GM19395 (cell line): ENCODE data around the gene CEACAM4.

Source experiments
- ATAC-seq: cut with Tn5 transposase; IDR thresholded peaks from one replicate; pipeline ENCODE4 v1.9.1; 2021; ENCODE audit warnings: mild to moderate bottlenecking, moderate library complexity; ENCODE audit not compliant: unreplicated experiment

CEACAM4 gene

DNA sequence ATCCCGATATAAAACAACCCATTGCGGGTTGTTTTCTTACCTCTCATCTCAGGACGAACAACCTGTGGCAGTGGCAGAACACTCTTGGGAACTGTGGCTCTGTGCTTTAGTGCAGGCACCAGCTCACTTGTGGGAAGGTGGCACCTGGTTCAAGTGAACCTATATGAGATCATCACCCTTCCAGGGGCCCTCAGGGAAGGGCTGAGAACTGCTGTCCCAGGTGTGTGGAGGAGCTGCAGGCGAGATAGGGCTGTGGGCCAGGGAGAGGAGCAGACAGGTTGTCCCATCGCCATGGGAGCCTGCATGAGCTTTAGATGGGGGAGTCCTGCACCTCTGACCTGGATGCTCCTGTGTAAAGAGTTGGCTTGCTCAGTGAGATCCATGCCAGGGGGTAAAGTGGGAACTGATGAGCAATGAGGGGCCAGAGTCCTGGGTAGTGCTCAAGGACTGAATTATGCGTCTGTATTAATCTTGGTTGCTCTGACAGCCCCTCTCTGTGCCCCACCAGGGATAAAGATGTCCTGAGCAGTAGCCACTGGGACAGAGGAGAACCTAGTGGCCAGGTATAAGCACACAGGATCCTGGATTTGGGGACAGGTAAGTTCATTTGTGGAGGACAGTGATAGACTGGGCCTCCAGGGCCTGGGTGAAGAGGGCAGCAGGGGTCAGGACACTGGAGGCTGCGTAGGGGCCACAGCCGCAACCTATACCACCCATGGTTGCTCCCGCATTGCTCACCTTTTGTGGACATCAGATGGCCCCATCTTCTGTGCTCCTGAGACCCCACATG is 8.7 kb downstream of the CEACAM4 start:
- ATAC-seq = no peak

- no peak for ATAC-seq
These were observed 9.9 kb downstream of the CEACAM4 start for GRCh38 chr19:41616792-41617621.

- no peak for ATAC-seq
These were observed 11.7 kb downstream of the CEACAM4 start for GRCh38 chr19:41615207-41615606.

DNA sequence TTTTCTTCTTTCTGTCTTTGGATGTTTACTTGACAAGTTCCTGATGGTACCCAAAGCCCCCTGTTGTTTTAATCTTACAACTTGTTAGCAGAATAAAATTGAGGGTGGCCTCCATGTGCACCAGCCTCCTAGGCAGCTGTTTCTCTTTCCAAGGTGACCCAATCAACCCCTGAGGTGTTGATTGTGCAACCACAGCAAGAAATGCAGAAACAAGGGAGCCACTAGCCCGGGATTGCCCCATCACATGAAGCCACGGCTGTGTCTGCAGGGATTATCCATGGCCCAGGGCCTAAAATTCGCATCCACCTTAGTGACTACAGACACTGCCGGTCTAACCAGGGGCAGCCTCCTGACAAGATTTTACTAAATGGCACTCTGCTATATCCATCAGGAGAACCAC is 14.4 kb downstream of the CEACAM4 start:
- ATAC-seq = no peak

GRCh38 chr19:41610789-41611188 is 16.1 kb downstream of the CEACAM4 start:
- ATAC-seq = no peak

- ATAC-seq = no peak
These were observed 19.2 kb downstream of the CEACAM4 start for GRCh38 chr19:41607668-41608067.

- no peak for ATAC-seq
These were observed 20.5 kb downstream of the CEACAM4 start for GRCh38 chr19:41606215-41606837.

DNA sequence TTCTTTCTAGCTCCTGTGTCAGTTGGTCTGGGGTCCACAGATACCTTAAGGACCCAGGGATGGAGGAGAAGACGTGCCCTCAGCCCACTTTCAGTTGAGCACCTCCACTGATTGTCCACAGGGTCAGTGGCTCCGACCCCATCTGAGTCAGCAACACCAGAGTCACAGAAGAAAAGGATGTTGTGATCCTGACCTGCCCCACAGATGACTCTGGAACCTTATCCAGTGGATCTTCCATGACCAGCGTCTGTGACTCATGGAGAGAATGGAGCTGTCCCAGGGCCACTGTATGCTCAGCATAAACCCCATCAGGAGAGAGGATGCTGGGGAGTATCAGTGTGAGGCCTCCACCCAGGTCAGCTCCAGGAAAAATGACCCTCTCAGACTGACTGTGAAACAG is 22.0 kb downstream of the CEACAM4 start:
- no peak for ATAC-seq

DNA sequence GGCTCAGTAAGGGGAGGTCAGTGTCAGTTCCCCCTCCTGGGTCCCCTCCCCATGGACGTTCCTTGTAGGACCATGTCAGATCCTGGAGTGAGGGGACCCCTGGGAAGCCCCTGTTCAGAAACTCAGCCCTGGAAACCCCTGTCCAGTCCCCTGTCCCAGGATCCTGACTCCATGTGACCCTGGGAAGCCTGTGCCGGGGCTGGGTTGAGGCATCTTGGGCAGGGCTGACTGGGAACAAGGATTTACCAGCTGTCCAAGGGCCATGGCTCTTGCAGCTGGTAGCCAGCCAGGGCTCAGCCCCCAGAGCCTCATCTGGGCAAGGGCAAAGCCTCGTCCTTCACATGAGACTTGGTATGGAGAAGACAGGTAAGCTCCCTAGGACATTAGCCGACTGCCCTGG is 25.1 kb downstream of the CEACAM4 start:
- ATAC-seq = no peak

GRCh38 chr19:41599175-41599966 is 27.5 kb downstream of the CEACAM4 start:
- no peak for ATAC-seq

DNA sequence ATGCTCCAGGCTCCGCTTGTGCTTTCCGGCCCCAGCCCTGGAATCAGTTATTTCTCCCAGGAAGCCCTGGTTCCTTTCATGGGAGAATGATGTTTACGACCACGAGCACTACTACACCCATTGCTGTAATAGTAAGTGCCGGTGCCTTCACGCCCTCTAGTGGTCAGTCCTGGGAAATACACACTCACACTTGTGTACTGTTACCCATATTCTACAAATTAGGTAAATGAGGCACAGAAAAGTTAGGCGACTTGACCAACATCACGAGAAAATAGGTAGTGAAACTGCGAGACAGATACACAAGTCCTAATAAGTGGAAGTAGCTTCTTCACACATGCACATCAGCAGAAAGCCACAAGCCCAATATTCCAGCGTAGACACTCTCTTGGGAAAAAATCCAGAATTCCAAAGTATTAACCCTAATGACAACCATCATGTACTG is 29.3 kb downstream of the CEACAM4 start:
- ATAC-seq = no peak

DNA sequence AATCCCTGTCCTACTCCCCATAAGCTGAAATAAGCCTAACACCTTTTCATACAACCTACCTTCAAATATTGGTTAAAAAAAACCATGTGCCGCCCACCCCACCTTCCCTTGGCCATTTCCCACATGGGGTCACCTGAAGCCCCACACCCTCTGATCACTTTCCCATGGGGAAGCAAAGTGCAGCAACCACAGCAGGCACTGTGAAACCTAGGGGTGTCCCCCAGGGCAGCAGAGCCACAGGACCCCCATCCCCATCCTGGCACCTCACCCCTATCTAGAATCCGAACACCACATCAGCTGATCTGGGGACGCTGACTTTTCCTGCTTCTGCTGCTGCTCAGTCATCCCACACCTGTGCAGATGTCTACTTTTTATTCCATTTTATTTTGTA is 31.0 kb downstream of the CEACAM4 start:
- ATAC-seq = no peak

GRCh38 chr19:41595258-41595889 is 31.5 kb downstream of the CEACAM4 start:
- peak; percentile 57 for ATAC-seq

GRCh38 chr19:41591951-41592562 is 34.8 kb downstream of the CEACAM4 start:
- no peak for ATAC-seq

DNA sequence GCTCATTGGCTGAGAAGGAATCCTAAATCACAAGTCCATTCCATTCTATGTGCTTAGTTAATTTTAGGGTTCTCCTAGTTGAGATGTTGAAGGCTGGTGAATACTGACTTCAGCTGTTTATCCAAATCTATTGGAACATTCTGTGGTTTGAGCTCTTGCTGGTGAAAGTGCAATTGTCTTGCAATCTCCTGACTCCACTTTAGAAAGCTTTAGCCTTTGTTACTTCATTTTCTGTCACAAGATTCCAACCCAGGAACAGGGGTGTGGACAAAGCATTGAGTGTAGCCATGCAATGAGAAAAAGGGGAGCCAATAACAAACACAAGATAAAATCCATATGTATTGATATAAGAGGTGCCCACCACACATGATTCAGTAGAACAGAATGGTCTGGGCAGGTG is 35.9 kb downstream of the CEACAM4 start:
- ATAC-seq = no peak

- ATAC-seq = no peak
These were observed 37.5 kb downstream of the CEACAM4 start for GRCh38 chr19:41589371-41589770.

DNA sequence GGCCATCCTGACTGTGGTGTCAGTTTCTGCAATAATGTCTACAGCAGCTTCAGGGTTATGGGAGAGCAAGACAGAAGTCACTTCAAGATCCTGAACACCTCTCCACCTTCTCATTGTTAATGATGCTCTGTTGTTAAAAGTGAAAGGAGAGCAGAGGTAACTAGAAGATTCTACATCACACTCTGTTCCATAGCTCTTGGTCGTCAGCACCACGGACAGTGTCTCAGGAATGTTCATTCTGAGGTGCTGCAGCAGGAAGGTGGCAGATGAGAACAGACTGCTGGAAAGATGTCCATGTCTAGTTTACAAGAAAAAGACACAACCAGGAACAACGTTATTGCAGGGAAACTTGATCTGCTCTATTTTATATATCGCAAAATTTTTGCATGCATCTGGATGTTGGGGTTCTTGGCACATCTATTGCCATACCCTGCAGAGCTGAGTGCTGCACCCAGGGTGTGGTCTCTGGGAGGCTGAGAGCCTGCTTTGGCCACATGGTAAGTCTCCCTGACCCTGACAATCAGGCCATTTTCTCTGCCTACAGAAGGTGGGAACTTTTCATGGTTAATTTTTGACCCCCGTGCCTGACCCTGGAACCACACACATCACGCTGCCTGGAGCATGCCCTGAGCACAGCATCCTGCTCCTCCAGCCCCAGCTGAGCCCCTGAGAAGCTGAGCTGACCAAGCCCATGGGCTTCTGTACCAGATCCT is 38.2 kb downstream of the CEACAM4 start:
- ATAC-seq = no peak

DNA sequence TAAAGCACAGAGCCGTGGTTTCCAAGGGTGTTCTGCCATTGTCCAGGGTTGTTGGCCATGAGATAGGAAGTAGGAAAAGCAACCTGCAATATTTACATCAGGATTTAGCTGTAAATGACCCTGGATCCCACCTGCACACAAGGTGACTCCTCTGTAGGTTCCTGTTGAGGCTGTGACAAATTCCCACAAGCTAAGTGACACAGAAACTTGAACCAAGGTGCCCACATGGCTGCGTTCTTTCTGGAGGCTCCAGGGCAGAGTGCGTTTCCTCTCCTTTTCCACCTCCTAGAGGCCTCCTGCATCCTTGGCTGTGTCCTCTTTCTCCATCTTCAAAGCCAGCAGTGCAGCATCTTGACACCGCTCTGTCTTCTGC is 39.0 kb downstream of the CEACAM4 start:
- no peak for ATAC-seq

DNA sequence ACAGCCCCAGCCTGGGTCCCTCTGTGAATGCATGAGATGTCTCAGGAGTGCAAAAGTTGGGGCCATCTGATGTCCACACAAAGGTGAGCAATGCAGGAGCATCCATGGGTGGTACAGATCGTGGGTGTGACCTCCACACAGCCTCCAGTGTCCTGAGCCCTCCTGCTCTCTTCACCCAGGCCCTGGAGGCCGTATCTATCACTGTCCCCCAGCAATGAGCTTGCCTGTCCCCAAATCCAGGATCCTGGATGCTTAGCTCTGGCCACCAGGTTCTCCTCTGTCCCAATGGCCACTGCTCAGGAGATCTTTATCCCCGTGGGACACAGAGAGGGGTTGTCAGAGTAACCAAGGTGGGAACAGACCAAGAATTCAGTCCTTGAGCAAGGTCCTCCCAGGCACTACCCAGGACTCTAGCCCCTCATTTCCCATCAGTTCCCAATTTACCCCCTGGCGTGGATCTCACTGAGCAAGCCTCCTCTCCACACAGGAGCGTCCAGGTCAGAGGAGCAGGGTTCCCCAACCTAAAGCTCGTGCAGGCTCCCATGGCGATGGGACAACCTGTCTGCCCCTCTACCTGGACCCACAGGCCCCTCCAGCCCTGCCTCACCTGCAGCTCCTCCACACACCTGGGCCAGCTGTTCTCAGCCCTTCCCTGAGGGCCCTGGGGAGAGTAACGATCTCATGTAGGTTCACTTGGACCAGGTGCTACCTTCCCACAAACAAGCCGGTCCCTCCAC is 39.6 kb downstream of the CEACAM4 start:
- no peak for ATAC-seq
